Astrocyte (in vitro differentiated cells and primary cell): Measurements from ENCODE around the gene DDX23. TPM values are rescaled to one million over a fixed set of nuclear protein-coding genes. Genes with fewer than 3 reads are reported as not detected.

Experiments
- DNase-seq: peaks from one replicate; pipeline ENCODE4 v3.0.0-alpha.2; 2010; ENCODE audit warnings: low read depth
- FAIRE-seq: peaks from 2 replicates; lab custom pipeline; 2011; peaks lifted over from hg19 to GRCh38; lab: Jason Lieb, UNC
- H2AFZ ChIP-seq: 2 replicates; pipeline ENCODE4 v1.6.0; 2012; ENCODE audit warnings: low read depth, low read length, inconsistent platforms
- H3K27ac ChIP-seq: 2 replicates; pipeline ENCODE4 v1.5.1; 2011; ENCODE audit warnings: low read depth, low read length, inconsistent platforms
- H3K27me3 ChIP-seq: 2 replicates; pipeline ENCODE4 v1.6.0; 2011; ENCODE audit warnings: low read length, inconsistent platforms; ENCODE audit not compliant: insufficient read depth
- H3K36me3 ChIP-seq: 2 replicates; pipeline ENCODE4 v1.5.1; 2011; ENCODE audit warnings: low read length, inconsistent platforms; ENCODE audit not compliant: insufficient read depth
- H3K4me1 ChIP-seq: 2 replicates; pipeline ENCODE4 v1.5.1; 2011; ENCODE audit warnings: low read length, inconsistent platforms; ENCODE audit not compliant: insufficient read depth
- H3K4me2 ChIP-seq: 2 replicates; pipeline ENCODE4 v1.6.0; 2012; ENCODE audit warnings: low read length, inconsistent platforms
- H3K4me3 ChIP-seq: 2 replicates; pipeline ENCODE4 v1.5.1; 2011; ENCODE audit warnings: low read depth, mild to moderate bottlenecking, low read length, inconsistent platforms; ENCODE audit not compliant: insufficient read depth
- H3K79me2 ChIP-seq: 2 replicates; pipeline ENCODE4 v1.6.0; 2012; ENCODE audit warnings: mild to moderate bottlenecking, low read length, inconsistent platforms; ENCODE audit not compliant: insufficient read depth
- H3K9ac ChIP-seq: 2 replicates; pipeline ENCODE4 v1.6.0; 2012; ENCODE audit warnings: mild to moderate bottlenecking, low read length, inconsistent platforms
- H3K9me3 ChIP-seq: 2 replicates; pipeline ENCODE4 v1.5.1; 2012; ENCODE audit warnings: low read depth, mild to moderate bottlenecking, low read length, inconsistent platforms; ENCODE audit not compliant: insufficient read depth
- H4K20me1 ChIP-seq: 2 replicates; pipeline ENCODE4 v1.6.0; 2012; ENCODE audit warnings: low read length, inconsistent platforms; ENCODE audit not compliant: insufficient read depth
- H3K27ac Mint-ChIP-seq: one replicate; pipeline ENCODE4 v1.8.0; 2021; ENCODE audit warnings: mild to moderate bottlenecking, mixed read lengths; ENCODE audit not compliant: unreplicated experiment
- H3K27me3 Mint-ChIP-seq: one replicate; pipeline ENCODE4 v1.8.0; 2021; ENCODE audit warnings: low read depth, mixed read lengths; ENCODE audit not compliant: unreplicated experiment
- H3K36me3 Mint-ChIP-seq: one replicate; pipeline ENCODE4 v1.8.0; 2021; ENCODE audit warnings: low read depth, mixed read lengths; ENCODE audit not compliant: unreplicated experiment
- H3K4me1 Mint-ChIP-seq: one replicate; pipeline ENCODE4 v1.8.0; 2021; ENCODE audit warnings: low read depth, mixed read lengths; ENCODE audit not compliant: unreplicated experiment
- H3K4me3 Mint-ChIP-seq: one replicate; pipeline ENCODE4 v1.8.0; 2021; ENCODE audit warnings: mild to moderate bottlenecking, moderate library complexity, mixed read lengths; ENCODE audit not compliant: unreplicated experiment
- H3K9me3 Mint-ChIP-seq: one replicate; pipeline ENCODE4 v1.8.0; 2021; ENCODE audit warnings: mild to moderate bottlenecking, mixed read lengths; ENCODE audit not compliant: unreplicated experiment
- CTCF ChIP-seq: IDR thresholded peaks from 2 replicates; pipeline ENCODE4 v1.5.1; 2011; ENCODE audit warnings: low read depth, mild to moderate bottlenecking, inconsistent platforms, low read length, moderate library complexity; ENCODE audit not compliant: insufficient read depth
- EZH2 ChIP-seq: IDR thresholded peaks from 2 replicates; pipeline ENCODE4 v1.6.1; 2012; ENCODE audit warnings: mild to moderate bottlenecking, low read length, inconsistent platforms; ENCODE audit not compliant: insufficient read depth
- total RNA-seq: library from RNA; stranded (reverse); gene quantifications from 2 replicates; pipeline ENCODE4 v1.2.1, GENCODE V29; 2021

DDX23 gene
- total RNA-seq, 1 donor from 2014 or later: 77.1 TPM

- H3K36me3 Mint-ChIP-seq: no peaks in the 10 kb centered on the region
- H3K27ac Mint-ChIP-seq: peak overlapping the region; percentile 93
- peaks cover 10% of the 10 kb centered on the region for H3K27me3 Mint-ChIP-seq
- Histone ChIP-seq H3K27ac (peak overlapping the region; percentile 55), H3K79me2 (no peaks in the 10 kb centered on the region), H2AFZ (peak overlapping the region; percentile 53), H3K4me1 (peaks cover 23% of the 10 kb centered on the region), H3K9ac (peak overlapping the region; percentile 67), H3K36me3 (no peaks in the 10 kb centered on the region), H4K20me1 (no peaks in the 10 kb centered on the region), H3K9me3 (no peaks in the 10 kb centered on the region), H3K4me2 (peak overlapping the region; percentile 83), H3K4me3 (peak overlapping the region; percentile 19), H3K27me3 (peaks cover 15% of the 10 kb centered on the region)
- DNase-seq (no peak), FAIRE-seq (no peak)
- peaks cover 25% of the 10 kb centered on the region for H3K4me1 Mint-ChIP-seq
- H3K4me3 Mint-ChIP-seq: peak overlapping the region; percentile 65
- peaks cover 2% of the 10 kb centered on the region for H3K9me3 Mint-ChIP-seq
- TF ChIP-seq CTCF: no peak
- no peak for TF ChIP-seq EZH2
Measured at GRCh38 chr12:48881686-48882314, 29.8 kb upstream of the DDX23 start.

GRCh38 chr12:48880647-48881046, 28.7 kb upstream of the DDX23 start:
- no peak overlapping the region for H3K4me2 ChIP-seq
- no peaks in the 10 kb centered on the region for H3K79me2 ChIP-seq
- no peak overlapping the region for H3K4me3 ChIP-seq
- Mint-ChIP-seq H3K4me3 (no peak overlapping the region), H3K36me3 (no peaks in the 10 kb centered on the region), H3K27me3 (peaks cover 10% of the 10 kb centered on the region), H3K27ac (no peak overlapping the region), H3K4me1 (peaks cover 22% of the 10 kb centered on the region), H3K9me3 (no peaks in the 10 kb centered on the region)
- no peak overlapping the region for H3K27ac ChIP-seq
- TF ChIP-seq CTCF (no peak), EZH2 (no peak)
- H2AFZ ChIP-seq: no peak overlapping the region
- peaks cover 15% of the 10 kb centered on the region for H3K27me3 ChIP-seq
- H3K9me3 ChIP-seq: no peaks in the 10 kb centered on the region
- no peak overlapping the region for H3K9ac ChIP-seq
- DNase-seq (no peak), FAIRE-seq (no peak)
- H3K4me1 ChIP-seq: peaks cover 23% of the 10 kb centered on the region
- H3K36me3 ChIP-seq: no peaks in the 10 kb centered on the region
- no peaks in the 10 kb centered on the region for H4K20me1 ChIP-seq

- Histone ChIP-seq H3K9ac (no peak overlapping the region), H3K36me3 (no peaks in the 10 kb centered on the region), H4K20me1 (no peaks in the 10 kb centered on the region), H3K9me3 (no peaks in the 10 kb centered on the region), H3K4me2 (no peak overlapping the region), H3K4me1 (peaks cover 19% of the 10 kb centered on the region), H3K79me2 (no peaks in the 10 kb centered on the region), H2AFZ (no peak overlapping the region), H3K27ac (no peak overlapping the region), H3K4me3 (no peak overlapping the region), H3K27me3 (peaks cover 15% of the 10 kb centered on the region)
- DNase-seq: no peak
- H3K4me3 Mint-ChIP-seq: no peak overlapping the region
- H3K36me3 Mint-ChIP-seq: no peaks in the 10 kb centered on the region
- peaks cover 10% of the 10 kb centered on the region for H3K27me3 Mint-ChIP-seq
- no peak for TF ChIP-seq EZH2
- no peak for TF ChIP-seq CTCF
- H3K9me3 Mint-ChIP-seq: no peaks in the 10 kb centered on the region
- H3K4me1 Mint-ChIP-seq: peaks cover 18% of the 10 kb centered on the region
- no peak for FAIRE-seq
- H3K27ac Mint-ChIP-seq: no peak overlapping the region
Measured at GRCh38 chr12:48878548-48878947, 26.6 kb upstream of the DDX23 start.
